Right lobe of liver (tissue), 6 donors: ENCODE measurements around the gene ACP7. TPM values are rescaled to one million over a fixed set of nuclear protein-coding genes. Genes with fewer than 3 reads are reported as not detected.
"Not testable (repeated sequence)": the region's sequence is repeated elsewhere in the genome, so short reads cannot be mapped to it uniquely, and the experiment has no call there.

Source experiments
- ATAC-seq, 4 donors: fragments of 200-7000 bp; cut with Tn5 transposase; one replicate each; pipeline ENCODE4 v1.9.1; 2020; ENCODE audit warnings: mild to moderate bottlenecking in 4 of 4, moderate library complexity in 4 of 4
- DNase-seq, 3 donors: peaks; one replicate each; pipeline ENCODE4 v3.0.0-alpha.2; 2020
- H3K27ac ChIP-seq, 3 donors: fragments of 200-600 bp; one replicate each; pipeline ENCODE4 v1.8.0; 2022
- H3K27me3 ChIP-seq, 2 donors: fragments of 200-600 bp; one replicate each; pipeline ENCODE4 v1.8.0; 2022
- H3K36me3 ChIP-seq, 4 donors: fragments of 200-600 bp; sonication (generic) in 1 of 4; one replicate each; pipeline versions ENCODE4 v1.5.1 to v1.8.0; 2017 to 2022; ENCODE audit warnings: control low read depth in 1 of 4
- H3K4me1 ChIP-seq, 4 donors: fragments of 200-600 bp; sonication (generic) in 1 of 4; one replicate each; pipeline versions ENCODE4 v1.5.1 to v1.8.0; 2017 to 2022; ENCODE audit warnings: control low read depth in 1 of 4
- H3K4me3 ChIP-seq, 3 donors: fragments of 200-600 bp; one replicate each; pipeline ENCODE4 v1.8.0; 2022
- H3K9me3 ChIP-seq, 4 donors: fragments of 200-600 bp; sonication (generic) in 1 of 4; one replicate each; pipeline versions ENCODE4 v1.5.1 to v1.8.0; 2017 to 2022; ENCODE audit warnings: control low read depth in 1 of 4
- CTCF ChIP-seq, 4 donors: fragments of 200-600 bp in 3 of 4; fragments of 450-650 bp in 1 of 4; IDR thresholded peaks; one replicate each; pipeline versions ENCODE4 v1.5.1 to v1.8.0; 2016 to 2022; ENCODE audit warnings: antibody characterized with exemption in 4 of 4, mild to moderate bottlenecking in 2 of 4
- POLR2A ChIP-seq: fragments of 450-650 bp; IDR thresholded peaks from one replicate; pipeline ENCODE4 v1.6.1; 2017; ENCODE audit warnings: antibody characterized with exemption, mild to moderate bottlenecking
- WGBS: methylation state at CpG from one replicate; pipeline ENCODE4 v1.1.6; 2018; ENCODE audit warnings: low coverage, low lambda C conversion rate; ENCODE audit not compliant: insufficient coverage; ENCODE audit errors: missing lambda C conversion rate; 5-methylcytosine and 5-hydroxymethylcytosine counted together
- intact Hi-C, 2 donors: fragments of 100-400 bp; cut with DNase I; formaldehyde crosslinking; loops; one replicate each; pipeline versions ENCODE4 v1.11.2 to v1.14.1; 2022
- total RNA-seq, 6 experiments: library from RNA; depleted of rRNA in 2 of 6; stranded (reverse); fragments of >200 nt in 2 of 6; fragmentation: NEBNext Ultra II Directional in 3 of 6; extraction: Animal tissue kit (Norgen Biotek cat#: 25700) in 3 of 6; gene quantifications; one replicate each; pipeline versions ENCODE4 v1.1.0 to v1.2.4, GENCODE V29; 2016 to 2023
- donor health status: DM: no; HTN: yes; CAD: no.
- donor health status: DM: no; HTN: no; CAD: no.
- donor health status: DM: no; HTN: no; CAD: no.
- donor health status: DM: no; HTN: yes; CAD: no.
- donor health status: DM: no; HTN: yes; CAD: no.

Gene ACP7
- total RNA-seq, 6 experiments from 2014 or later = not detected

GRCh38 chr19:39059302-39059701 lies 24.9 kb upstream of the ACP7 start:
- Histone ChIP-seq H3K4me3 (no peak overlapping the region), H3K4me1 (no peaks in the 10 kb centered on the region), H3K27me3 (no peaks in the 10 kb centered on the region), H3K27ac (no peak overlapping the region), H3K9me3 (no peaks in the 10 kb centered on the region), H3K36me3 (no peaks in the 10 kb centered on the region)
- DNase-seq (no peak), ATAC-seq (no peak)
- no peak for TF ChIP-seq CTCF (IDR thresholded peaks at IDR 0.05)
- no peak for TF ChIP-seq POLR2A
- intact Hi-C loops = no loop called here

GRCh38 chr19:39060171-39060570 lies 24.0 kb upstream of the ACP7 start:
- no peaks in the 10 kb centered on the region for H3K27me3 ChIP-seq
- no peaks in the 10 kb centered on the region for H3K36me3 ChIP-seq
- DNase-seq (no peak), ATAC-seq (no peak)
- intact Hi-C loops = no loop called here
- H3K9me3 ChIP-seq = no peaks in the 10 kb centered on the region
- no peaks in the 10 kb centered on the region for H3K4me1 ChIP-seq
- WGBS = 61% methylated on average over 4 of the region's 4 CpGs
- H3K27ac ChIP-seq = no peak overlapping the region
- H3K4me3 ChIP-seq = no peak overlapping the region
- TF ChIP-seq POLR2A (no peak), CTCF (IDR thresholded peaks at IDR 0.05) (no peak)

- no peaks in the 10 kb centered on the region for H3K4me1 ChIP-seq
- no peaks in the 10 kb centered on the region for H3K9me3 ChIP-seq
- TF ChIP-seq POLR2A (no peak), CTCF (IDR thresholded peaks at IDR 0.05) (no peak)
- no peaks in the 10 kb centered on the region for H3K27me3 ChIP-seq
- H3K27ac ChIP-seq = no peak overlapping the region
- DNase-seq = no peak
- no peaks in the 10 kb centered on the region for H3K36me3 ChIP-seq
- intact Hi-C loops = no loop called here
- WGBS = 94% methylated on average over 5 of the region's 6 CpGs
- ATAC-seq = no peak
- H3K4me3 ChIP-seq = no peak overlapping the region
Measured at GRCh38 chr19:39064405-39064804, 19.8 kb upstream of the ACP7 start.

GRCh38 chr19:39065928-39066327 lies 18.2 kb upstream of the ACP7 start:
- H3K9me3 ChIP-seq = no peaks in the 10 kb centered on the region
- no peak overlapping the region for H3K27ac ChIP-seq
- intact Hi-C loops = no loop called here
- DNase-seq (no peak), ATAC-seq (no peak)
- no peaks in the 10 kb centered on the region for H3K27me3 ChIP-seq
- H3K4me3 ChIP-seq = no peak overlapping the region
- H3K4me1 ChIP-seq = no peaks in the 10 kb centered on the region
- H3K36me3 ChIP-seq = no peaks in the 10 kb centered on the region
- 70% methylated on average over 3 of the region's 3 CpGs for WGBS
- no peak for TF ChIP-seq POLR2A
- no peak for TF ChIP-seq CTCF (IDR thresholded peaks at IDR 0.05)

- intact Hi-C loops = no loop called here
- Histone ChIP-seq H3K27ac (no peak overlapping the region), H3K27me3 (no peaks in the 10 kb centered on the region), H3K9me3 (no peaks in the 10 kb centered on the region), H3K4me3 (no peak overlapping the region), H3K4me1 (no peaks in the 10 kb centered on the region), H3K36me3 (no peaks in the 10 kb centered on the region)
- WGBS = 48% methylated on average over 4 of the region's 4 CpGs
- ATAC-seq (no peak), DNase-seq (no peak)
- TF ChIP-seq POLR2A (no peak), CTCF (IDR thresholded peaks at IDR 0.05) (no peak)
Measured at GRCh38 chr19:39067104-39067503, 17.1 kb upstream of the ACP7 start.

- H3K27ac ChIP-seq, H3K36me3 ChIP-seq, ATAC-seq, H3K9me3 ChIP-seq, H3K4me3 ChIP-seq, intact Hi-C loops, H3K4me1 ChIP-seq, DNase-seq, H3K27me3 ChIP-seq: not testable (repeated sequence)
- 70% methylated on average over 5 of the region's 6 CpGs for WGBS
Measured at GRCh38 chr19:39068259-39068658, 15.9 kb upstream of the ACP7 start.
